B cell (primary cell): ENCODE data around the gene NOS2. TPM values are rescaled to one million over a fixed set of nuclear protein-coding genes. Genes with fewer than 3 reads are reported as not detected.

Source experiments
- ATAC-seq: fragments of 200-7000 bp; cut with Tn5 transposase; one replicate; pipeline ENCODE4 v1.10.0; 2021; ENCODE audit warnings: low read depth, mild to moderate bottlenecking, moderate number of reproducible peaks, moderate library complexity
- CTCF ChIA-PET: fragments of 350-600 bp; sonication (Branson Sonifier 250); formaldehyde crosslinking; loops from one replicate; lab custom pipeline; 2021; ENCODE audit warnings: antibody characterized with exemption, inconsistent platforms; lab: Charles Lee
- POLR2A ChIA-PET: fragments of 350-600 bp; sonication (Branson Sonifier 250); formaldehyde crosslinking; loops from one replicate; lab custom pipeline; 2021; ENCODE audit warnings: antibody characterized with exemption; lab: Charles Lee
- DNase-seq: peaks from one replicate; pipeline ENCODE4 v3.0.0; 2013
- H2AFZ ChIP-seq: 2 replicates; pipeline ENCODE4 v1.6.1; 2012; ENCODE audit warnings: mild to moderate bottlenecking, low read depth, low read length; ENCODE audit not compliant: insufficient read depth, poor library complexity, severe bottlenecking
- H3K27ac ChIP-seq, 2 donors: 1 replicate in 1 of 2; 2 replicates in 1 of 2; pipeline ENCODE4 v1.5.1; 2012 to 2013; ENCODE audit warnings: low read length in 2 of 2, mild to moderate bottlenecking in 2 of 2, moderate library complexity in 1 of 2
- H3K27me3 ChIP-seq, 4 experiments: fragments of 200-600 bp in 1 of 4; sonication (generic) in 1 of 4; replicated peaks in 1 of 4; 1 replicate in 2 of 4; 2 replicates in 2 of 4; pipeline versions ENCODE4 v1.6.1 to v1.7.0; 2013 to 2016; ENCODE audit warnings: low read length in 3 of 4, mild to moderate bottlenecking in 2 of 4, mixed read lengths in 1 of 4, moderate library complexity in 1 of 4; ENCODE audit not compliant: insufficient read depth in 4 of 4, control insufficient read depth in 3 of 4; ENCODE audit errors: control extremely low read depth in 1 of 4
- H3K36me3 ChIP-seq, 2 experiments: replicated peaks in 1 of 2; 1 replicate in 1 of 2; 2 replicates in 1 of 2; pipeline versions ENCODE4 v1.6.1 to v1.7.1; 2013; ENCODE audit warnings: low read length in 1 of 2; ENCODE audit not compliant: insufficient read depth in 2 of 2, control insufficient read depth in 1 of 2; ENCODE audit errors: control extremely low read depth in 1 of 2, extremely low read depth in 1 of 2
- H3K4me1 ChIP-seq, 2 donors: fragments of 200-600 bp in 1 of 2; sonication (generic) in 1 of 2; 1 replicate in 1 of 2; 2 replicates in 1 of 2; pipeline versions ENCODE4 v1.5.1 to v1.6.1; 2013 to 2017; ENCODE audit warnings: low read length in 2 of 2; ENCODE audit not compliant: control insufficient read depth in 2 of 2, insufficient read depth in 2 of 2
- H3K4me2 ChIP-seq: replicated peaks from 2 replicates; pipeline ENCODE3; 2012; ENCODE audit warnings: mild to moderate bottlenecking, low read depth, low read length; ENCODE audit not compliant: poor library complexity, severe bottlenecking
- H3K4me3 ChIP-seq, 5 experiments: fragments of 200-600 bp in 1 of 5; sonication (generic) in 1 of 5; 1 replicate in 3 of 5; 2 replicates in 2 of 5; pipeline versions ENCODE4 v1.5.1 to v1.7.0; 2011 to 2016; ENCODE audit warnings: low read length in 4 of 5, mild to moderate bottlenecking in 4 of 5, low read depth in 2 of 5, control low read depth in 1 of 5, moderate library complexity in 1 of 5; ENCODE audit not compliant: insufficient read depth in 1 of 5; ENCODE audit errors: control extremely low read depth in 1 of 5, extremely low read depth in 1 of 5
- H3K79me2 ChIP-seq: fragments of 200-600 bp; sonication (generic); one replicate; pipeline ENCODE4 v1.6.0; 2016; ENCODE audit warnings: low read length; ENCODE audit not compliant: control insufficient read depth, insufficient read depth
- H3K9ac ChIP-seq: fragments of 200-600 bp; sonication (generic); 2 replicates; pipeline ENCODE4 v1.6.1; 2017; ENCODE audit warnings: mild to moderate bottlenecking, low read length, moderate library complexity
- H3K9me3 ChIP-seq, 3 donors: one replicate each; pipeline versions ENCODE4 v1.6.1 to v1.7.1; 2013; ENCODE audit warnings: low read length in 2 of 3; ENCODE audit not compliant: control insufficient read depth in 2 of 3, insufficient read depth in 1 of 3; ENCODE audit errors: control extremely low read depth in 1 of 3
- H4K20me1 ChIP-seq: 2 replicates; pipeline ENCODE4 v1.6.0; 2012; ENCODE audit warnings: mild to moderate bottlenecking, low read length; ENCODE audit not compliant: insufficient read depth, control insufficient read depth, poor library complexity, severe bottlenecking
- H3K27ac Mint-ChIP-seq: one replicate; pipeline ENCODE4 v1.8.0; 2021; ENCODE audit warnings: mixed read lengths
- H3K27me3 Mint-ChIP-seq: one replicate; pipeline ENCODE4 v1.8.0; 2021; ENCODE audit warnings: mixed read lengths
- H3K4me1 Mint-ChIP-seq: one replicate; pipeline ENCODE4 v1.8.0; 2021; ENCODE audit warnings: mixed read lengths
- H3K4me3 Mint-ChIP-seq: one replicate; pipeline ENCODE4 v1.8.0; 2021; ENCODE audit warnings: mixed read lengths
- H3K9me3 Mint-ChIP-seq: one replicate; pipeline ENCODE4 v1.8.0; 2022; ENCODE audit warnings: mixed read lengths; ENCODE audit not compliant: insufficient read depth
- CTCF ChIP-seq: fragments of 200-600 bp; IDR thresholded peaks from one replicate; pipeline ENCODE4 v1.8.0; 2022; ENCODE audit warnings: antibody characterized with exemption, mild to moderate bottlenecking
- EZH2 ChIP-seq: IDR thresholded peaks from 2 replicates; pipeline ENCODE4 v1.6.1; 2012; ENCODE audit warnings: borderline replicate concordance, low read depth, mild to moderate bottlenecking, moderate library complexity, low read length; ENCODE audit not compliant: insufficient read depth, poor library complexity, severe bottlenecking
- WGBS: methylation state at CpG from one replicate; pipeline ENCODE4 v1.1.5; 2013; ENCODE audit warnings: missing lambda C conversion rate; ENCODE audit not compliant: insufficient coverage; 5-methylcytosine and 5-hydroxymethylcytosine counted together
- intact Hi-C: fragments of 100-400 bp; cut with micrococcal nuclease; formaldehyde crosslinking; loops from one replicate; pipeline ENCODE4 v1.10.0; 2022
- polyA plus RNA-seq: library from polyadenylated mRNA; depleted of rRNA; stranded (reverse); fragments of >200 nt; gene quantifications from 2 replicates; pipeline ENCODE4 v1.2.3, GENCODE V29; 2012
- total RNA-seq, 2 donors: library from RNA; stranded (reverse); fragments of 120-200 nt in 1 of 2; gene quantifications; 1 replicate in 1 of 2; 2 replicates in 1 of 2; pipeline versions ENCODE4 v1.2.3 to v1.2.4, GENCODE V29; 2013 to 2022

Gene NOS2
- total and polyA plus RNA-seq, 2 donors (not counting 1 experiment from before 2014, with no cell fraction given) = 0.12 TPM

GRCh38 chr17:27748360-27748825 lies 51.9 kb downstream of the NOS2 start:
- WGBS = 58% methylated on average over 2 of the region's 5 CpGs

More at GRCh38 chr17:27748360-27748825, 51.9 kb downstream of the NOS2 start:
- H3K27ac ChIP-seq = no peak overlapping the region
- no peaks in the 10 kb centered on the region for H4K20me1 ChIP-seq
- TF ChIP-seq EZH2 (no peak), CTCF (no peak)
- H3K36me3 ChIP-seq = no peaks in the 10 kb centered on the region
- H3K9me3 ChIP-seq = no peaks in the 10 kb centered on the region
- no peak for DNase-seq
- H3K4me2 ChIP-seq = no peak overlapping the region
- H2AFZ ChIP-seq = no peak overlapping the region
- no peak overlapping the region for H3K9ac ChIP-seq
- Mint-ChIP-seq H3K4me3 (no peak overlapping the region), H3K9me3 (no peaks in the 10 kb centered on the region), H3K27ac (no peak overlapping the region), H3K27me3 (no peaks in the 10 kb centered on the region), H3K4me1 (peaks cover under 1% of the 10 kb centered on the region)
- no peaks in the 10 kb centered on the region for H3K4me1 ChIP-seq
- ChIA-PET CTCF (interaction anchor here (0.9 to 1.1 kb wide), 2 partner anchors 8 to 132 kb away, joined by 3 to 4 read pairs; no protein-coding TSS in a partner anchor), POLR2A (no interaction called here)
- H3K79me2 ChIP-seq = no peaks in the 10 kb centered on the region
- no peak overlapping the region for H3K4me3 ChIP-seq
- intact Hi-C loops = no loop called here
- ATAC-seq = no peak
- H3K27me3 ChIP-seq = no peaks in the 10 kb centered on the region
